GM19467 (cell line): ENCODE data around the gene ASTN2.

Experiments
- ATAC-seq: cut with Tn5 transposase; IDR thresholded peaks from one replicate; pipeline ENCODE4 v1.9.1; 2021; ENCODE audit warnings: mild to moderate bottlenecking, moderate library complexity; ENCODE audit not compliant: unreplicated experiment

The ASTN2 gene, protein sequence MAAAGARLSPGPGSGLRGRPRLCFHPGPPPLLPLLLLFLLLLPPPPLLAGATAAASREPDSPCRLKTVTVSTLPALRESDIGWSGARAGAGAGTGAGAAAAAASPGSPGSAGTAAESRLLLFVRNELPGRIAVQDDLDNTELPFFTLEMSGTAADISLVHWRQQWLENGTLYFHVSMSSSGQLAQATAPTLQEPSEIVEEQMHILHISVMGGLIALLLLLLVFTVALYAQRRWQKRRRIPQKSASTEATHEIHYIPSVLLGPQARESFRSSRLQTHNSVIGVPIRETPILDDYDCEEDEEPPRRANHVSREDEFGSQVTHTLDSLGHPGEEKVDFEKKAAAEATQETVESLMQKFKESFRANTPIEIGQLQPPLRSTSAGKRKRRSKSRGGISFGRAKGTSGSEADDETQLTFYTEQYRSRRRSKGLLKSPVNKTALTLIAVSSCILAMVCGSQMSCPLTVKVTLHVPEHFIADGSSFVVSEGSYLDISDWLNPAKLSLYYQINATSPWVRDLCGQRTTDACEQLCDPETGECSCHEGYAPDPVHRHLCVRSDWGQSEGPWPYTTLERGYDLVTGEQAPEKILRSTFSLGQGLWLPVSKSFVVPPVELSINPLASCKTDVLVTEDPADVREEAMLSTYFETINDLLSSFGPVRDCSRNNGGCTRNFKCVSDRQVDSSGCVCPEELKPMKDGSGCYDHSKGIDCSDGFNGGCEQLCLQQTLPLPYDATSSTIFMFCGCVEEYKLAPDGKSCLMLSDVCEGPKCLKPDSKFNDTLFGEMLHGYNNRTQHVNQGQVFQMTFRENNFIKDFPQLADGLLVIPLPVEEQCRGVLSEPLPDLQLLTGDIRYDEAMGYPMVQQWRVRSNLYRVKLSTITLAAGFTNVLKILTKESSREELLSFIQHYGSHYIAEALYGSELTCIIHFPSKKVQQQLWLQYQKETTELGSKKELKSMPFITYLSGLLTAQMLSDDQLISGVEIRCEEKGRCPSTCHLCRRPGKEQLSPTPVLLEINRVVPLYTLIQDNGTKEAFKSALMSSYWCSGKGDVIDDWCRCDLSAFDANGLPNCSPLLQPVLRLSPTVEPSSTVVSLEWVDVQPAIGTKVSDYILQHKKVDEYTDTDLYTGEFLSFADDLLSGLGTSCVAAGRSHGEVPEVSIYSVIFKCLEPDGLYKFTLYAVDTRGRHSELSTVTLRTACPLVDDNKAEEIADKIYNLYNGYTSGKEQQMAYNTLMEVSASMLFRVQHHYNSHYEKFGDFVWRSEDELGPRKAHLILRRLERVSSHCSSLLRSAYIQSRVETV (N-terminal part only)

DNA sequence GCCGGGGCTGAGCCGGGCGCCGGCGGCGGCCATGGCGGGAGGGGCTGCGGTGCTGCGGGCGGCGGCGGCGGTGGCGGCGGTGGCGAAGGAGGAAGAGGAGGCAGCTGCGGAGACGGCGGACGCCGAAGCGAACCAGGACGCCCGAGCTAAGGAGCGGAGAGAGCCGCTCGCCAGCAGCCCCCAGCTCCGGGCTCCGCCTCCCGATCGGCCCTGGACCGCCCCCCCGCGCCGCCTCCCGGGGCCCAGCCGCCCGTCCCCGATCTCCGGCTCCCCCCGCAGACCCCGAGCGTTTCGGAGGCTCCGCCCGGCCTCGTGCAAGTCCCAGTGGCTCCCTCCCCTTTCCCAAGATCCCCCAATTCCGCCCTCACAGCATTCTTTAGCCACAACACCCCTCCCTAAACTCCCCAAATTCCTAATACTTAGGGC lies at the start of gene ASTN2:
TSS of gene ASTN2 (minus strand) at position 152 of the 426 bp plus-strand sequence. CDS start at position 33, 119 bp downstream.
- no peak for ATAC-seq

DNA sequence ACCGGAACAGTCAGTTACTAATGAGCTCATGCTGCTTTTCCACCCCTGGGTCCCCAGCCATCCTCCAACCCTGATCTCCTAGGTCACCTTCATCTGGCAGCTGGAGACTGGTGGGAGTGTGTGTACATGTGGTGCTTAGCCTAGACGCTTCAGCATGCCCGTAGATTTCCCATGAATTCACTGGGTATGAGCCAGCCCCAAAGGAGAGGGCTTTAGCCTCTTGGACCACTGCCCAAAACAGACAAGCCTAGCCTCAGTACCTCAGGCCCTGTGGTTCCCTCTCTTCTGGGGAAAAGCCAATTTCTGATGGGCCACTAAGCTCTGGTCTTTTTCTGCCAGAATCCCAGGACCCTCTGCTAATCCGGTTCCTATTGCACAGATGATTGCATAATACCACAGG lies 48.0 kb upstream of the ASTN2 start:
- no peak for ATAC-seq

DNA sequence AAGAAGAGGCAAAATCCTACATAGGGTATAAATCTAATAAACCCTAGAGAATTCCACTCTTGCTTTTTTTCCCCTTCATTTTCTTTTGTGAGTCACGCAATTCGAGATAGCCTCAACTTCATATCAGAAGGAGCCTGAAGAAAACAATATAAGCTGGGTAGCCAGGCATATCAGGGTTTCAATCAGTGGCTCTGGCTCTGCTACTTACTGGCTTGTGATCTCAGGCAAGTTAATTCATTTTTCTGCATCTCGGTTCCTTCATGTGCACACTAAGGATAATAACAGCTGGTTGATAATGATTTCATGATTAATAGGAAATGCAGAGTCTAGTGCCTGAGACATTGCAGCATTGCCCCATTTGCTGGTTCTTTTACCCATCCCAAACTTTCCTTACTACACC lies 46.5 kb upstream of the ASTN2 start:
- no peak for ATAC-seq

DNA sequence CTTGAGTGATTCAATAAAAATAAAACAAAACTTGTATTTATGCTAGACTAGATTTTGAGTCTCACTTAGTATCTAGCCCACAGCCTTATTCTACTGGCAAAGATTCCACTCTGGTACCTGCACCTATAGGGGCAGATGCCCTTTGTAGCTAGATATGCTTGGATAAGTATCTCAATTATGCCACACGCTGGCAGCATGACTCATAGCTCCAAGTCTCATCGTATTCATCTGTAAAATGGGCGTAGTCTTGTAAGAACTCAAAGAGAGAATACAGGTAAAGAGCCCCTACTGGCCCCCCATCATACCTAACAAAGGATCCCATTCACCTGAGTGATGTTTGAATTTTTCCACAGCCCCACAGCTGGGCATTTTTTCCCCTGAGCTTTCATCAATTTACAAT lies 45.9 kb upstream of the ASTN2 start:
- ATAC-seq: no peak

DNA sequence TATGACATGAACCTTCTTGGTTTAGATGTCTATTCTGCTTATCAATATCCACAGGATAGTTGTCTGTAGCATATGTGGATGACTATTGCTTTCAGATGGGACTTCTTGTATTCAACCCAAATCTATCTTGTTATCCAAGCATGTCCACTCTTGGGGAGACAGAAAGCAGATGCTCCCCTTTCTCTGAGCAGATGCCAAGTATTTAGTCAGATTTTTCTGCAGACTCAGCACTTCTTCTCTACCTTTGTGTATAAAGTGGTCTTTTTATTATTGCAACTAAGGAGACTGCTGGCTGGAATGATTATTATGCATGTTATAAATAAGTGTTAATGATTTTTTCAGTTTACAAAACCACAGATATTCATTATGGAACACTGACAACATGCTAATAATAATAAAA lies 45.1 kb upstream of the ASTN2 start:
- no peak for ATAC-seq

DNA sequence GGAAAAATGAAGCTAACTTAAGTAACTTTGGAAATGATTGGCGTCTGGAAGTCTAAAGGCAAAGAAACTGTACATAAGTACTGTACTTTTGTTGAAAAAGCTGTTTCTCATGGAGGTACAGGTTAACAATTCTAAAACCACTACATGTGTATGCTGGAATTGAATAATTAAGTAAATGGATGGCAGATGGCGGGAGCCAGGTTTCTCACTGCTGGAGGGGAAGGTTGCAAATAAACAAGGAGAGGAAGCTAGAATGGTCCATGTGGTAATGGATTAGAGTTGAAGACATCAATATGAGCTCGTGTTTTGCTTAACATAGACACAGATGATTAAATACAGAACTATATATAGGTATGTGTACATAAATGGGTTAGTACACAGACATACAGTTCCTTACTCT lies 43.2 kb upstream of the ASTN2 start:
- no peak for ATAC-seq

DNA sequence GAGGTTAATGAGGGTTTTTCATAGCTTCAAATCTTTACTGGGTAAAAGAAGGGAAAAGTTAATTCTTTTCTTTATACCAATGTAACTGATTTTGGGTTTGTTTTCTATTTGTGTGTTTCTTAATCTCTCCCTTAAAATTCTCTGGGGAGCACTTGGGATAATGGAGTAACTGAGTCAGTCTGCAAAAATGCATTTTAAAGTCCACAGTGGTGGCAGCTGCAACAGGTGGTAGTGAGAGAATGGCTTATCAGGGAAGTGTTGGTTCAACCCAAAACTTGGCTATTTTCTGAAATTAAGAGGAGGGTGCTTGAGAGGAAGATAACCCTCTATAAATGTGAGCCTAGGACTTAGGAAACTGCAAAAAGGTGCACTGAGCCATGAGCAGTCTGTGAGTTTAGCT lies 39.9 kb upstream of the ASTN2 start:
- no peak for ATAC-seq

DNA sequence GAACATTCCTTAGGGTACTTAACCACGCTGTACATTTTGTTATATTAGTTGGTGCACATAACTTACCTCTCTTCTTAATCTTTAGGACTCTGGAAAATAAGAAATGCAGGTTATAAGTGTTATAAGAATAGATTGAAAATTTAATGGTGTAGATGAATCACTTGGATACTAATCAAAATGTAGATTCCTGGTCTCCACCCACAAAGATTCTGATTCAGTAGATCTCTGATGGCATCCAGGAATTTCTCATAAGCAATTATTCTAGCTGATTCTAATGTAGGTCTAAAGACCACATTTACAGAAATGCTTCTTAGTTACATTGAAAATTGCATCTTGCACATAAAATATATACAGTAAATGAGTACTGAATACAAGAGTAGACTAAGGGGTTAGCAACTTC lies 38.9 kb upstream of the ASTN2 start:
- no peak for ATAC-seq

DNA sequence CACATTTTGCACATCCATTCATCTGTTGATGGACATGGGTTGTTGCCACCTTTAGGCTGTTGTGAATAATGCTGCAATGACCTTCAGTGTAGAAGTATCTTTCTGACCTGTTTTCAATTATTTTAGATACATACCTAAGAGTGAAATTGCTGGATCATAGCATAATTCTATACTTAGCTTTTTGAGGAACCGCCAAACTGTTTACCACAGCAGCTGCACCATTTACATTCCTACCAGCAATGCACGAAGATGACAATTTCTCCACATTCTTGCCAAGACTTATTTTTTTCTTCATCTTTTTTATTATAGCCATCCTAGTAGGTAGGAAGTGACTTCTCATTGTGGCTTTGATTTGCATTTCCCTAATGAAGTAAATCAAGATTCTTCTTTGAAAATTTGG lies 36.5 kb upstream of the ASTN2 start:
- no peak for ATAC-seq

DNA sequence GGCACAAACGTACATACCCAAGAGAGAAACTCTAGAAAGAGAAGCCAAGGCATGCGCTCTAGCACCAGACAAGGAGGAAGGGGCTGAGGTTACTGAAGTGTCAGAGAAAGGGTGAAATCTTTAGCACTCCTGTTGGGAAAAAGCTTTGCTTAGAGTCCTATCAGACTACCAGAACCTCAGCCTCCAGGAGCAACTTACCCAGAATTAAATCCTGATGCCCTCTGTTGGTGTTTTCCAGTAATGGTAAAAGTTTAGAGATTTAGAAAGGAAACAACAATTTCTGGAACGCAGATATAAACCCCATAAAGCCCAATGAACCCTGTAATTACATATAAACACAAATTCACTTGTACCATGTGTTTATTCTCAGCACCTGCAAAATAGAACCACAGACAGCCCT lies 33.2 kb upstream of the ASTN2 start:
- no peak for ATAC-seq

DNA sequence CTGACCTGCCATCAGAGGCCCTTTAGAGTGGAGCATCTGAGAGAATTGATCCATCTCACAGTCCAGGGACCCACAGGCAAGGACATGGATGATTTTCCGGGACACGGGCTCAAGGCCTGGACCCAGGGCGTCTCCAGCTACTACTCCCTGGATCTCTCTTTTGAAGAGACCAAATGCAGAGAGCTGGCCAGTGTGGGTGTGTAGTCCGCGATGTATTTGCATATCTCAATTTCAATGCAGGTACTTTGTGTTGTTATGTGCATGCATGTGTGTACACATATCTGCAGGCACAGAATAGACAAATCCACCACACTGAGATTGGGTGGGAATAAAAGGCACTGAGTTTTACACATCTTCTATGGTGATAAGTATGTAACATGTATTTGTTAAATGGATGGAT lies 30.8 kb upstream of the ASTN2 start:
- ATAC-seq: no peak

DNA sequence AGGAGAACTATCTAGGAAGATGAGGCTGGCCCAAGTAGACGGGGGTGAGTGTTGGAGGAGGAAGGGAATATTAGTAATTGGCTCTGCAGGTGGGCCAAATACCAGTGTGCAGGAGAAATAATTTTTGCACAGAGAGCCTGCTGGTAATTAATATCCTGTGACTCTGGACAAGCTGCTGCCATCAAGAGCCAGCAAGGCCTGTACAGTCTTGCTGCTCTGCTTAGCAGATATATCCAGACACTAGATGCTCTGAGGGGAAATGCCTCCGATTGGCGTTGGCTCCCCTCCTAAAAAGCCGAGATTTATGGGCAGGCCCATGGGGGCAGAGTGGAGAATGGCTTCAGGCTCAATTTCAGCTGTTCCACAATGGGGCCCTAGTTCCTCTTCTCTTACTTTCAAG lies 29.6 kb upstream of the ASTN2 start:
- no peak for ATAC-seq

DNA sequence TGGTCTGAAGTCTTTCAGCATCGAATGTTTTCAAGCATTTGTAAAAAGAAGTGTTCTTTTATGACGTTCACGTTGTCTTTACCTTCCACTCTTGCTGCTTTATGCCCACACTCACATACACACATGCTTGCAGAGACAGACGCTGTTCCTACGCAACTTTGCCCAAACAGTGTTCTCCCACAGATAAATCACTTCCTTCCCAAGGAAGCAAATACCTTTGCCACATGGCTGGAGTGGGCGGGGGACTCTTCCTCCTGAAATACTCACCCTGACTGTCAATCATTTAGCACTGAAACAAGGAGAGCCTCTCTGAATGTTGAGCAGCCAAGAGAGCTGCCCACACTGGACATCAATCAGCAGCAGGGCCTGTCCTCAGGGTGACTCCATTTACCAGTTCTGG lies 22.4 kb upstream of the ASTN2 start:
- no peak for ATAC-seq

DNA sequence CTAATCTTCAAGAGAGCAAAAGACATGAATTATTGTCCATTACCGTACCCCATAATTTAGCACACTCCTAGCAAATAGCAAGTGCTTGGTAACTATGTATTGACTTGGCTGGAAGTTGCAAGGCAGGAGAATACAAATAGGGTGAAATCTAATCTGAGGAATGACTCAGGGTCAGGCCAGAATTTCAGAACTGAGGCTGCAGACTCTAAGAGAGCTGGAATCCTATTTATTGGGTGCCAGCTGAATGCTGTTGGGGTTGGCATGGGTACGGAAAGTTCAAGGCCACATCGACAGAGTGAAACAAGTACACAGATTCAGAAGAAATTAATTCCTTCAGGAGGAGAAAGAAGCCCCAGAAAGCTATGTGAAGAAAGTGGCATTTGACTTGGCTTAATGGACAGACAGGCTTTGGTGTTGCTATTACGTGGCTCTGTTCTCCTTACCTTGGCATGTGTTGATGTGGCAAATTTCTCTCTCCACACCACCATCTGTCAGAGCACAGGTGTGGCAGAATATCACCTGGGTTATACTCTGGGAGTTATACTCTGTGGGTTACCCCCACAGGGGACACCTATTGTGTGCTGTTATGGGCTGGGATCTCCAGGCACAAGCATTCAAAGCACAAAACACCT lies 20.9 kb upstream of the ASTN2 start:
- ATAC-seq: no peak

DNA sequence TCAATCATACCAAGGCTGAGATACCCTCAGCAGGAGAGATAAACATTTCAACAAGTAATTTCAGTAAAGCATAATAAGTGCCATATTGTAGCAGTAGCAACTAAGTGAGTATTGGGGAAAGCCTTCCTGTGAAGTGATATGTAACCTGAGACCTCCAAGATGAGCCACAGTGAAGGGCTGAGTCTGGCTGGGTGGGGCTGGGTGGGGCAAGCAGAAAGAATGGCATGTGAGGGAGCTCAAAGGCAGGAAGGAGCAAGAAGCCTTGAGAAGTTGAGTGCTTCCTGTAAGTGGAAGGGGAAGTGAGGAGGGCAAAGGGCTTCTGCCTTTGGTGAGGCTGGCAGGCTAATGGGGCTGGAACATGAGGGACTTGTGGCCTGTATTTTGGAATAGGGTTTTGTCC lies 19.7 kb upstream of the ASTN2 start:
- no peak for ATAC-seq

DNA sequence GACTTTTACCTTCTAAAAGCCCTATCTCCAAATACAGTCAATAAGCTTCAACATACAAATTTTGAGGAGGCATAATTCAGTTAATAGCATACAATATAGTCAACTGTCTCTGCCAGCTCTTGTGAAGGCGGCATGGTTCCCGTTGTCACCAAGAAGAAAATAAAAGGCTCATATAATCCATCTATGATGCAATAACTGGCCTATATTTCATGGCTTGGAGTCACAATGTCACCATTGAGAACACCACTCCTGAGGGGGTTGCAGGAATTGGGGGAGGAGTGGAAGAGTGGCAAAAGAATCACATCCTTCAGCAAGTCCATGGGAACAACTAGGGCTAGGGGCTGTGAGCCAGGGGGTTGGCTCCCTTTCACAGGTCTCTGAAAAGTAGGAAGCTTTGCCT lies 16.0 kb upstream of the ASTN2 start:
- no peak for ATAC-seq

DNA sequence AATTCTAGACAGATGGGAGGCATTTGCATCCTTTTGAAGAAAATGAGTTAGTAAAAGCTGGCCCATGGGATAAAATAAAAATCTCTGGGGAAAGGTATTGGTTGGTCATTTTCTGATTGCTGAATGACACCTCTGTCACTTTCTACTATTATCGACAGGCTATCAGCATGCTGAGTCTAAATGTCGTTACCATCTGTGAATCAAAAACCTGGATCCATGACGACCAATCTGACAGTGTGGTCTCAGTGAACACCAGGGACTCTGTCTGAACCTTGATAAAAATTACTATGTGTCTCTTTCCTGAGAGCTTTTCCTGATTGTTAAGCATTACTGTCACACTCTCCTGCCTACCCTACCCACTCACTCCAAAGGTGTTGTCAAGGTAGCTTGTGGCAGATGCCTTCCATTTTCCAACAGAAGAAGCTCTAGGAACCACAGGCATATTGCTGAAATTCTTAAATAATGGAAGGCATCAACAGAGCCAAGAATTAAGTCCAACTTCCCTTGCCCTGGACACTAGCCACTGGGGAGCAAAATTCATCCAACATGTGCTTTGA lies 12.6 kb upstream of the ASTN2 start:
- ATAC-seq: no peak

DNA sequence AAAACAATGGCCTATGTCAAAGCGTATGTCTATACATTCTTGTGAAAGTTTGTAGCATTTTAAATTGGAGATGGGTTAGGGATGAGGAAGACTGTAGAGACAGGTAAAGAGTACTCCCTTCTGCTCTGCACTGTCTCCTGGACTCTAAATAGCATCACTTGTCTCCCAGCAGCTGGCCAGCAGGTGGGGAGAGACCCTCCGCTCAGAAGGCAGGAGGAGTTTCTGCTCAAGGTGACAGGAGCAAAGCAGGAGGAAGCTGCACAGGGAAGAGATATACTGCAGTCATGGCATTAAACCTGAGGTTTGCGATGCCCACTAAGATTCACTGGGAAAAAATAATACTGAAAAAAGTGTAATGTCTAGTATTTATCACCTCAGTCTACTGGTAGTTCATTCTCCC lies 10.7 kb upstream of the ASTN2 start:
- no peak for ATAC-seq

DNA sequence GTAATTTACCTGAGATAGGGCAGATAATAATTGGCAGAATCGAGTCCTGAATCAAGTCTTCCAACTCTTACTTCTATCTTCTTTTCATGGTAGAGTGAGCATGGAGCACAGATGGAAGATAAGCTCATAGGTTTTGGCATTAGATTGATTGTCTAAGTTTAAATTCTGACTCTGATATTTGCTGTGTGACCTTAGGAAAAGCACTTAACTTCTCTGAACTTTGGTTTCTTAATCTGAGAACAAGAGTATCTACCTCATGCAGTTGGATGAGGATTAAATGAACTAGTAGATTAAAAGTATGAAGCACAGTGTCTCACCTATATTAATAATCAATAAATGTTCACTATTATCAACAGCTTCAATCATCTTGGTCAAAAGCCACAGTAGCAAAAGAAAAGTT lies 9.4 kb upstream of the ASTN2 start:
- no peak for ATAC-seq

DNA sequence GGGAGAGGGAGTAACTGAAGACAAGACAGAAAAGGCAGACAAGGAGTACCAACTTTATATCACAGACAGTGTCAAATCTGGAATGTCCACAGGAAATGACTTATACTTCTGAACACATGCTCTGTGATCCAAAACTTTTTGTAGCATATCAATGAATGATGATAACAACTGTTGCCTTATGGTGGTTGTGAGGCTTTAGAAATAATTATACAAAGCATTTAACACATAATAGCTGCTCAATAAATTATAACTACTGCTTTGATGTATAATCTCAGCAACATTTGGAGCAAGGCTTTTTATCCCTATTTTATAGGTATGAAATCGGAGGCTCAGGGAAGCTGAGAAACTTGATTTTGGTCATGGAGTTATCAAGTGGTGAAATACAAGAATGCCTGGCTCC lies 3.3 kb upstream of the ASTN2 start:
- no peak for ATAC-seq

DNA sequence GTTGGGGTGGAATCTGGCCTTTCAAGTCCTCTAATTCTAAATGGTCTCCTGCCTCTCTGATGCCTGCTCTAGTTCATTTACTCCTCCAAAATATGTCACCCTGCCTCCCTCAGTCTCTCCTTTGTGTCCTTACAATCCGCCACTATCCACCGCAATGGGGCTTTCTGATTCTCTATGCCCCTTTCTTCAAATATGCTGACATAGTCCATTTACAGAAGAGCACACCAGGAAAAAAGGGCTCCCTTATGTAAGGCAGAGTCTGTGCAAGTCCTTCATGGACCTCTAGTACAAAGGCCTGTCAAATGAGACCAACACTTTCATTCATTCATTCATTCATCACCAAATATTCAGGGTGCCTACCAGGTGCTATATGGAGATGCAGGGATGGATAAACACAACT lies 2.0 kb upstream of the ASTN2 start:
- ATAC-seq: no peak
